Esophagus squamous epithelium (tissue), 4 donors: Measurements from ENCODE around the gene RTP5.

Experiments
- CTCF ChIP-seq, 6 experiments: fragments of 450-650 bp in 4 of 6; fragments of 200-600 bp in 2 of 6; sonication (generic) in 2 of 6; IDR thresholded peaks; one replicate each; pipeline ENCODE4 v1.5.1; 2016 to 2019; ENCODE audit warnings: antibody characterized with exemption in 6 of 6, mild to moderate bottlenecking in 4 of 6, moderate library complexity in 4 of 6
- POLR2A ChIP-seq, 4 donors: fragments of 450-650 bp; IDR thresholded peaks; one replicate each; pipeline ENCODE4 v1.6.1; 2017; ENCODE audit warnings: antibody characterized with exemption in 4 of 4, mild to moderate bottlenecking in 4 of 4, moderate library complexity in 3 of 4

DNA sequence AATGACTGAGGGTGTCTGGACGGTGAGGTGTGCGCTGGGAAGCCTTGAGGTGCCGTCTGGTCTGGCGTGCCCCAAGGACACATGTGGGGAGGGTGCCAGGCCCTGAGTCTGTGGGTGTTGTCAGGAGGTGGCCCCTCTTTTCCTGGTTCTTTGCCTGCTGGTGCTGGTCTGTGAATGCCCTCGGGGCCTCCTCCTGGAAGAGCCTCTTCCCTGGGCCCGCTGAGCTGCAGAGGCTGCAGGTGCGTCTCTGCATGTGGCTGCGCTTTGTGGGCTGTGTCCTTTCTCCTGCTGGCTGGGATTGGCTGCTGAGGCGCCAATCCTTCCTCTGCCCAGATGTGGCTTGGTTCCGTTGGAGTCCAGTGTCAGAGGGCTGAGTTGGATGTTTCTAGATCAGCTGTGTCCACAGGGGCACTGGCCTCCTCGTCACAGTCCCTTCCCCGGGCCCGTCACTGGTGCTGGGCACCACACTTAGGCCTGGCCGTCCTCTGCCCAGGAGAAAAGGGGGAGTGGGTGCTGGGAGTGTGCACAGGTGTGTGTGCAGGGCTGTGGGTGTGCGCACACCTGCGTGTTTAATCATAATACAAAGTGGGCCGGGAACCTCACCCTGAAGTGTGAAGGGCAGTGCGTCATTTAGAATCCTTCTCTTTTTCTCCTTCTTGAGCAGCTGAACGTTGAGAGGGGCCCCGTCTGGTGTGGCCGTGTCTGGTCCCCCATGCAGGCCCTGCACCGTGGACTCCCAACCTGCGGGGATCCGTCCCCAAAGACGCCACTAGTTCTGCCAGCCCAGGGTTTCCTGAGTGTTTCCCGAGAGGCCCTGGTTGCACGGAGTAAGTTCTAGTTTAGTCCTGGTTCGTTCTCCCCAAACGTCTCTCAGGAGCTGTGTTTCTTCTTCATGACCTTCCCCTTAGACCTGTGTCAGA is 35.5 kb downstream of the RTP5 start:
- TF ChIP-seq CTCF (IDR thresholded peaks at IDR 0.05) = no peak
- no peak for TF ChIP-seq POLR2A (IDR thresholded peaks at IDR 0.05)
